Activated naive CD4-positive, alpha-beta T cell treated with anti-CD3 and anti-CD28 coated beads, Interleukin-2, amount 50 U/mL, for 16 hours (primary cell): Measurements from ENCODE around the gene ATP8B2.
"Not testable (repeated sequence)": the region's sequence is repeated elsewhere in the genome, so short reads cannot be mapped to it uniquely, and the experiment has no call there.

Experiments
- DNase-seq: peaks from one replicate; pipeline ENCODE4 v3.0.0-alpha.2; 2020

The ATP8B2 gene, protein sequence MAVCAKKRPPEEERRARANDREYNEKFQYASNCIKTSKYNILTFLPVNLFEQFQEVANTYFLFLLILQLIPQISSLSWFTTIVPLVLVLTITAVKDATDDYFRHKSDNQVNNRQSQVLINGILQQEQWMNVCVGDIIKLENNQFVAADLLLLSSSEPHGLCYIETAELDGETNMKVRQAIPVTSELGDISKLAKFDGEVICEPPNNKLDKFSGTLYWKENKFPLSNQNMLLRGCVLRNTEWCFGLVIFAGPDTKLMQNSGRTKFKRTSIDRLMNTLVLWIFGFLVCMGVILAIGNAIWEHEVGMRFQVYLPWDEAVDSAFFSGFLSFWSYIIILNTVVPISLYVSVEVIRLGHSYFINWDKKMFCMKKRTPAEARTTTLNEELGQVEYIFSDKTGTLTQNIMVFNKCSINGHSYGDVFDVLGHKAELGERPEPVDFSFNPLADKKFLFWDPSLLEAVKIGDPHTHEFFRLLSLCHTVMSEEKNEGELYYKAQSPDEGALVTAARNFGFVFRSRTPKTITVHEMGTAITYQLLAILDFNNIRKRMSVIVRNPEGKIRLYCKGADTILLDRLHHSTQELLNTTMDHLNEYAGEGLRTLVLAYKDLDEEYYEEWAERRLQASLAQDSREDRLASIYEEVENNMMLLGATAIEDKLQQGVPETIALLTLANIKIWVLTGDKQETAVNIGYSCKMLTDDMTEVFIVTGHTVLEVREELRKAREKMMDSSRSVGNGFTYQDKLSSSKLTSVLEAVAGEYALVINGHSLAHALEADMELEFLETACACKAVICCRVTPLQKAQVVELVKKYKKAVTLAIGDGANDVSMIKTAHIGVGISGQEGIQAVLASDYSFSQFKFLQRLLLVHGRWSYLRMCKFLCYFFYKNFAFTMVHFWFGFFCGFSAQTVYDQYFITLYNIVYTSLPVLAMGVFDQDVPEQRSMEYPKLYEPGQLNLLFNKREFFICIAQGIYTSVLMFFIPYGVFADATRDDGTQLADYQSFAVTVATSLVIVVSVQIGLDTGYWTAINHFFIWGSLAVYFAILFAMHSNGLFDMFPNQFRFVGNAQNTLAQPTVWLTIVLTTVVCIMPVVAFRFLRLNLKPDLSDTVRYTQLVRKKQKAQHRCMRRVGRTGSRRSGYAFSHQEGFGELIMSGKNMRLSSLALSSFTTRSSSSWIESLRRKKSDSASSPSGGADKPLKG

DNA sequence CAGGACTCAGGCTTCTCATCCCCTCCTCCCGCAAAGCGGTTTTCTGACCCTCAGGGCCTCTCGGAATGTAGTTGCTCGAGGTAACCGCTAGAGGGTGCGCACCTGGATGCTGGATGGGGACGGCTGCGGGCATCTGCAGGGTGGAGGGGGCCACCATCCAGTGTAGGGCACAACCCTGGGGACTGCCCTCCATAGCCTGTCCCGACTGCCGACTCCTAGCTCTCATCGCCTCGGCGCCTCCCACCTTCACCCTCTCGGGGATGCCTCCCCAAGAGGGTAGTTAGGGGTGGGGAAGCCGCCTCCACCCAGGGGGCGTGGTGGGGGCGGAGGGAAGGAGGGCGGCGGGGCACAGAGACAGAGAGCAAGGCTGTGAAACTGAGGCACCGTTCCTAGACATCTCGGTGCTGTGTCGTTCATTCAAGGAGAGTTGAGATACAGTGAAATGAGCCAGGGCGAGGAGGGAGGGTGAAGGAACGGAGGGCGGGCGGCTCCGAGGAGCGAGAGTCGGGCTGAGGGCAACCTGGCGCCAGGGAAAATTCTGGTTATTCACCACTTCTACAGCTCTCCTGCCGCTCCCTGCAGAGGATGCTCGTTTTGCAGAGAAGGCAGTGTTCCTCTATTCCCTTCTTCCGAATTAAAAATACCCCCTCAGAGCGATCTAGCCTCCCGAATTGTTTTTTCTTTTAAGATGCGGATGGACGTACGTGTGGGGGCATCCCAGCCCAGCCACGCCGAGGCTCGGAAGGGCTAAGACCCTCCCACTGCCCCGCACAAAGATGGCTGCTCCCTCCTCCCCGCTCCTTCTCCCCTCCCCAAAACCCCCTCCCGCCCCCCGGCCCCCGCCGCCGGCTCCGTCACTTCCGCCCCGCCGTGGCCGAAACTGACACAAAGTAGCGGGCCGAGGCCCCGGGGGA is at the start of gene ATP8B2:
ATP8B2 (plus strand) TSS at position 857 of the 914 bp plus-strand sequence. CDS start 2,617 bp downstream, outside the sequence.
- DNase-seq: peak; percentile 79

DNA sequence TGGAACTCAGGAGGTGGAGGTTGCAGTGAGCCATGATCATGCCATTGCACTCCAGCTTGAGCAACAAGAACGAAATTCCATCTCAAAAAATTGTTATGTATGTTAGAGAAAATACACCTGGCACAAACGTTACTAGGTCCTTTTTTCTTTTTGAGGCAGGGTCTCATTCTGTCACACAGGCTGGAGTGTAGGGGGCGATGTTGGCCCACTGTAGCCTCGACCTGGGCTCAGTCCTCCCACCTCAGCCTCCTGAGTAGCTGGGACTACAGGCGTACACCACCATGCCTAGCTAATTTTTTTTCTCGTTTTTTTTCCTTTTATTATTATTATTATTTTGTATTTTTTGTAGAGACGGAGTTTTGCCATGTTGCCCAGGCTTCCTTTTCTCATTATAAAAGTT is 48.5 kb upstream of the ATP8B2 start:
- peak; percentile 38 for DNase-seq

DNA sequence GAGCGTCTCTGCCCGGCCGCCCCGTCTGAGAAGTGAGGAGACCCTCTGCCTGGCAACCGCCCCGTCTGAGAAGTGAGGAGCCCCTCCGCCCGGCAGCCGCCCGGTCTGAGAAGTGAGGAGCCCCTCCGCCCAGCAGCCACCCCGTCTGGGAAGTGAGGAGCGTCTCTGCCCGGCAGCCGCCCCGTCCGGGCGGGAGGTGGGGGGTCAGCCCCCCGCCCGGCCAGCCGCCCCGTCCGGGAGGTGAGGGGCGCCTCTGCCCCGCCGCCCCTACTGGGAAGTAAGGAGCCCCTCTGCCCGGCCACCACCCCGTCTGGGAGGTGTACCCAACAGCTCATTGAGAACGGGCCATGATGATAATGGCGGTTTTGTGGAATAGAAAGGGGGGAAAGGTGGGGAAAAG is 37.7 kb upstream of the ATP8B2 start:
- DNase-seq: not testable (repeated sequence)

DNA sequence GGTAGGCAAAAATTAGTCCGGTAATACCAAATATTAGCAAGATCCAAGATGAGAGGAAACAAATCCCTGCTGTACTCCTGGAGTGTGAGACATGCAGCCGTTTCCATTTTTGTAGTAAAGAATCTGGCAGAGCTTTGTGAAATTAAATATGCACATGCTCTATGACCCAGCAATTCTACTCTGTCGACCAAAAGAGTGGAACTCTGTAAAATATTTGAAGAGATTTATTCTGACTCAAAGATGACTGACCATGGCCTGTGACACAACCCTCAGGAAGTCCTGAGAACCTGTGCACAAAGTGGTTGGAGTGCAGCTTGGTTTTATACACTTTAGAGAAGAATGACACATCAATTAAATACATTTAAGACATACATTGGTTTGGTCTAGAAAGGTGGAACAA is 36.7 kb upstream of the ATP8B2 start:
- no peak for DNase-seq

DNA sequence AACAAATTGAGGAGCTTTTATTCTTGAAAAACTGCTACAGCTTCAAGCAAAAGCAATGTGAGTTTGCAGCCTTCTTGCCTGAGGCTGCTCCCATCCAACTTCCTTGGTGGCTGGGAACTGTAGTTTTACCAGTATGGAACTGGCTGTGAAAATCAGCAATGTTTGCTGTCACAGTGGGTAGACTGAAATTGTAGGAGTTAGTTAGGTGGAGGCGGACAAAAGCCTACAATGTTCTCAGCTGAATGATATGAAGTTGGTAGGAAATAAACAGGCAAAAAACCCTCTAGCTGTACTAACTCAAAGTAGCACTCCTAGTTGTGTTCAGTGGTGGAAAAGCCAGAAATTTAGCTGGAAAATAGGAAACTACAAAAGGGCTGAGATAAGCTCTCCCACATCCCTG is 34.4 kb upstream of the ATP8B2 start:
- DNase-seq: no peak

DNA sequence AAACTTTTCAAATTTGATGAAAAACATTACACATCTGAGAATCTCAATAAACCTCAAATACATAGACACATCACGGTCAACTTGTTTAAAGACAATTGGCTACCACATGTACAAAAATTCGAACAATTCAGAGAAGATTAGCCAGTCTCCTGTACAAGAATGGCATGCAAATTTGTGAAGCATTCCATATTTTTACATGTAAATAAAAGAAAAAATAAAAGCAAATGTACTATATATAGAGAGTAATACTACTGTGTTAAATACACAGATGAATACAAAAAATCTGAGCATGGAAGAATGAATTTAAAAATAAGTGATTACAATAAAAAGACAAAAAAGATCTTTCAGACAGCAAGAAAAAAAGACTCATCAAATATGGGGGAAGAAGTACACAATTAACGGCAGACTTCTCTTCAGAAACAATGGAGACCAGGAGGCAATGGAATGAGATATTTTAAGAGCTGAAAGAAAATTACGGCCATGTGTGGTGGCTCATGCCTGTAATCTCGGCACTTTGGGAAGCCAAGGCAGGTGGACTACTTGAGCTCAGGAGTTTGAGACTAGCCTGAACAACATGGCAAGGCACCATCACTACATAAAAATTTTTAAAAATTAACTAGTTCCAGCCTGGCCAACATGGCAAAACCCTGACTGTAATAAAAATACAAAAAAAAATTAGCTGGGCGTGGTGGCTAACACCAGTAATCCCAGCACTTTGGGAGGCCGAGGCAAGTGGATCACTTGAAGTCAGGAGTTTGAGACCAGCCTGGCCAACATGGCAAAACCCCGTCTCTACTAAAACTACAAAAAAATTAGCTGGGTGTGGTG is 29.7 kb upstream of the ATP8B2 start:
- DNase-seq: no peak

DNA sequence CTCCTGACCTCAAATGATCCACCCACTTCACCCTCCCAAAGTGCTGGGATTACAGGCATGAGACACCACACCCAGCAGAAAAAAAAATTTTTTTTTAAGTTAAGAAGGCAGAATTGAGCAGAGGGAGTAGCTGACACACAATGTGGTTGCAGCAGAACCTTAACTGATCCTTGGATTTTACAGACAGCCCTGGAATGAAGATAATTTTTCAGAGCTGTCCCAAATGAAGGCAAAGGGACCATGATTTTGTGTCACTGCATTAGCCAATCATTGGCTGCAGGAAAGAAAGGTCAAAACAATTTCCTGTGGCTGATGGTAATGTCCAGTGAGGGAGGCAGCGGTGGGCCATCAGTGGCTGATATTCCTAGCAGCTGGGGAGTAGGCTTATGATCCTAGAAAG is 23.7 kb upstream of the ATP8B2 start:
- no peak for DNase-seq

DNA sequence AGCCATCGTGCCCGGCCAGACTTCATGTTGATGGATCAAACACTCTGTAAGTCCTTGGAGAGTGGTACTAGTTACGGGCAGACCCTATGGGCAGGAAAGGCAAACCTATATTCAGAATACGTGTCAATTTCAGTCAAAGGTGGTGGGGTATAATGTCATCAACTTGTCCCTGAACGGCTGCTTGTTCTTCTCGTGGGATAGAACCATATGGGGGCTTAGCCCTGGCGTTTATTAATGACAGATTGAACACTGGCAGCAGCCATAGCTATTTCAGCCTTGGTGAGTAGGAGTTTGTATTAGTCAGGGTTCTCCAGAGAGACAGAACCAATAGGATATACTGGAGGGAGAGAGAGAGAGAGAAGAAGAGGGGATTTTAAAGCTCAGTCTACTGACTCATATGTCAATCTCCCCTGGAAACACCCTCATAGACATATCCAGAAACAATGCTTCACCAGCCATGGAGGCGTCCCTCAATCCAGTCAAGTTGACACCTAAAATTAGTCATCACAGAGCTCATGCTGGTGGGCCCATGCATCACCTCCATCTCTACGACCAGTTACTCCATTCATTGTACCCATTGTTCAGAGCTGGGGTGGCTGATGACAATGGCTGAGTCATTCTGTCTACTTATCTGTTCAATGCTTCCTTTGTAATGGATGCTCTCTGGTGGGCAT is 20.5 kb upstream of the ATP8B2 start:
- DNase-seq: peak; percentile 39

DNA sequence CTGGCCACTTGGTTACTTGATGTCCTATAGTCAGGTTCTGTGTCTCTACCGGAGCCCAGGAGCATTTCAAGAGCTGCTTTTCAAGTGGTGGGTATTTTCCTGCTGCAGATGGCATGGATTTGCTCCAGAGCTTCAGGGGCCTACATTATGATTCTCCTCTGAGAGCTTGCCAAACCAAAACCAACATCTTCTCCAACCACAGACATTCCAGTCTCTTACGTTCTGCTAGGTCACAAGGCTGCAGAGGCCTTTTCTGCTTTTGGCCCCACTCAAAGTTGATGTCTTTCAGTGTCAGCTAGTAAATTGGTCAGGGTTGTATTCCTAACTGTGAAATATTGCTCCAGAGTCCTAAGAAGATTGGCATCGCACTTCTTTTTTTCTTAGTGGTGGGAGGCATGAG is 19.2 kb upstream of the ATP8B2 start:
- no peak for DNase-seq

DNA sequence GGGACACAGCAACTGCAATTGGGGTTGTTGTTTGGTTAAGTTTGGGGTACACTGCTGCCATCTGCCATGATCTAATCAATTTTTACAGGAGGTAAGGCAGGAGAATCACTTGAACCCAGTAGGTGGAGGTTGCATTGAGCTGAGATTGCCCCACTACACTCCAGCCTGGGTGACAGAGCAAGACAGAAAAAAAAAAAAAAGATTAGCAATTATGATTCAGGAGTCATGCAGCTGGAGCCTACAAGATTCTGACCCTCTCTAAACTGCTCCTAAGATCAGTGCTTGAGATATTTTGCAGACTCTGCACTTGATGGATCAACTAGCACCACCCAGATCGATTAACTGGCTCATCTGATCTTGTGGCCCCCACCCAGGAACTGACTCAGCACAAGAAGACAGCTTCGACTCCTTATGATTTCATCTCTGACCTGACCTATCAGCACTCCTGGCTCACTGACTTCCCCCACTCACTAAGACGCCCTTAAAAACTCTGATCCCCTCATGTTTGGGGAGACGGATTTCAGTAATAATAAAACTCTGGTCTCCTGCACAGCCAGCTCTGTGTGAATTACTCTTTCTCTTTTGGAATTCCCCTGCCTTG is 17.6 kb upstream of the ATP8B2 start:
- not testable (repeated sequence) for DNase-seq

DNA sequence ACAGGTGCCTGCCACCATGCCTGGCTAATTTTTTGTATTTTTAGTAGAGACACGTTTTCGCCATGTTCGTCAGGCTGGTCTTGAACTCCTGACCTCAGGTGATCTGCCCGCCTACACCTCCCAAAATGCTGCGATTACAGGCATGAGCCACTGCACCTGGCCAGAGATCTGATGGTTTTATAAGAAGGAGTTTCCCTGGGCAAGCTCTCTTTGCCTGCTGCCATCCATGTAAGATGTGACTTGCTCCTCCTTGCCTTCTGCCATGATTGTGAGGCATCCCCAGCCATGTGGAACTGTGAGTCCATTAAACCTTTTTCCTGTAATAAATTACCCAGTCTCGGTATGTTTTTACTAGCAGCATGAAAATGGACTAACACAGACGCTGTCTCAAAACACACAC is 16.2 kb upstream of the ATP8B2 start:
- not testable (repeated sequence) for DNase-seq

DNA sequence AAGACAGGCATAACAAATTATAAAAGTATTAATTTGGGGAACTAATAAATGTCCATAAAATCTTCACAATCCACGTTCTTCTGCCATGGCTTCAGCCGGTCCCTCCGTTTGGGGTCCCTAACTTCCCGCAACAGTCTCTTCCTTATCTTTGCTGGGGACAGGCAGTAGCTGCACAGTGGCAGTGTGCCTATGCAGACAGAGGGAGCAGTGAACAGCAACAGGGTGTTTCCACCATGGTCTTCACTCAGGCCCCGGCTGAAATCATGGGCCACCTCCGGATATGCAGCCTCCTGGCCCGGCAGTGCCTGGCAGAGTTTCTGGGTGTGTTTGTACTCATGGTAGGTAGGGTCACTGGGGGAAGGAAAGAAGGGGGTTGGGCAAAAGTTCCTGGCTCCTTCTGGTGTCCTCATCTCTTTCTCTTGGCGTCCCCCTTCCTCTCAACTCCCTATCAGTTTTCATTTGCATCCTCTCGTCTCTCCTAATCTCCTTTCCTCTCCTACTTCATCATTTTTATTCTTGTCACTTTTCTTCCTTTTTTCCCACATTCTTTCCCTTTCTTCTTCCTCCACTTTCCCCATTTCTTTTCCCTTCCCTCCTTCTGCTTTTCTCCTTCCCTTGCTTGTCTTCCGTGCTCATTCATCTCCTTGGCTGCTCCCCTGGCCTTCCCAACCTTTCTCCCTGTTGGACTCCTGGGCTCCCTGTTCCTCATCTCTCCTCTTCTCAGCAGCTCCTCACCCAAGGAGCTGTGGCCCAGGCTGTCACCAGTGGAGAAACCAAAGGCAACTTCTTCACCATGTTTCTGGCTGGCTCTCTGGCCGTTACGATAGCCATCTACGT is 12.9 kb upstream of the ATP8B2 start:
- DNase-seq: not testable (repeated sequence)

DNA sequence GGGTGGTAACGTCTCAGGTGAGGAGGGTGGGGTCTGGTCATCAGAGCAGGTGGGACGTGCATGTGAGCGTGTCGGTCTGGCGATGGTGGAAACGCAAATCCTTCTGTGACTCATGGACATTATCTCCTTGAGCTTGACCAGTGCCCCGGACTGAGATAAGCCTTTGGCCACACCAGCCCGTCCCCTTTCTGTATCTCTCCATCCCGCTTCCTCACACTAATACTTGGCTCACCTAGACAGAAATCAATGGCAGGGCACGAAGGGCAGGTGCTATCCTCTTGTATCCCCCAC is 12.3 kb upstream of the ATP8B2 start:
- DNase-seq: no peak

DNA sequence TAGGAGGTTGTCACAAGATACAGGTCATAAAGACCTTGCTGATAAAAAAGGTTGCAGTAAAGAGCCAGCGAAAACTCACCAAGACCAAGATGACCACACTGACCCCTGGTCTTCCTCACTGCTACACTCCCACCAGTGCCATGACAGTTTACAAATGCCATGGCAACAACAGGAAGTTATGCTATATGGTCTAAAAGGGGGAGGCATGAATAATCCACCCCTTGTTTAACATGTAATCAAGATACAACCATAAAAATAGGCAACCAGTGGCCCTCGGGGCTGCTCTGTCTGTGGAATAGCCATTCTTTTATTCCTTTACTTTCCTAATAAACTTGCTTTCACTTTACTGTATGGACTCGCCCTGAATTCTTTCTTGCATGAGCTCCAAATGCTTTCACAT is 11.1 kb upstream of the ATP8B2 start:
- DNase-seq: not testable (repeated sequence)

DNA sequence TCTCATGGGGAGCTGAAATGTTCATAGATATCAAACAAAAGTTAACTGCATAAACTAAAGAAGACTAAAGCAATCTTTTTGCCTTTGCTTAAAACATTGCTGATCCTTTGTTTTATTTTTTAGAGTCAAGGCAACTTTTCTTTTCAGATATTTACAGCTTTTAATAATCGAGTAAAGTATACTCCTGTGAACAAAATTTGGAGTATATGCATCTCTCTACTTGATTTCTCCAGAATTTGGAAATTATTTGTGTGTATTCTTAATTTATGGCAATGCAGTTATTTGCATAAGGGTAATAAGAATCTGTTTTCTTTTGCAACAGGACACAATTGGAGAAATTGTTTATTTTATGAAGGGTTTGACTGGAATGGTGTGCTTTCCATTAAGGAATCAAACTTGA is 8.6 kb upstream of the ATP8B2 start:
- no peak for DNase-seq

DNA sequence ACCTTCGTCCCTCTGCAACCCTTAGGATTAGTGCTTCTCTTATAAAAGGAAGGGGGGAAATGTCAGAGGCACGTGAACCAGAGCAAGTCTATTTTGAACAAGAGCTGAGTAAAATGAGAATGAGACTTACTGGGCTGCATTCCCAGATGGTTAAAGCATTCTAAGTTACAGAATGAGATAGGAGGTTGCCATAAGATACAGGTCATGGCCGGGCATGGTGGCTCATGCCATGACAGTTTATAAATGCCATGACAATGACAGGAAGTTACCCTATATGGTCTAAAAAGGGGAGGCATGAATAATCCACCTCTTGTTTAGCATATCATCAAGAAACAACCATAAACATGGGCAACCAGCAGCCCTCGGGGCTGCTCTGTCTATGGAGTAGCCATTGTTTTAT is 6.9 kb upstream of the ATP8B2 start:
- no peak for DNase-seq

DNA sequence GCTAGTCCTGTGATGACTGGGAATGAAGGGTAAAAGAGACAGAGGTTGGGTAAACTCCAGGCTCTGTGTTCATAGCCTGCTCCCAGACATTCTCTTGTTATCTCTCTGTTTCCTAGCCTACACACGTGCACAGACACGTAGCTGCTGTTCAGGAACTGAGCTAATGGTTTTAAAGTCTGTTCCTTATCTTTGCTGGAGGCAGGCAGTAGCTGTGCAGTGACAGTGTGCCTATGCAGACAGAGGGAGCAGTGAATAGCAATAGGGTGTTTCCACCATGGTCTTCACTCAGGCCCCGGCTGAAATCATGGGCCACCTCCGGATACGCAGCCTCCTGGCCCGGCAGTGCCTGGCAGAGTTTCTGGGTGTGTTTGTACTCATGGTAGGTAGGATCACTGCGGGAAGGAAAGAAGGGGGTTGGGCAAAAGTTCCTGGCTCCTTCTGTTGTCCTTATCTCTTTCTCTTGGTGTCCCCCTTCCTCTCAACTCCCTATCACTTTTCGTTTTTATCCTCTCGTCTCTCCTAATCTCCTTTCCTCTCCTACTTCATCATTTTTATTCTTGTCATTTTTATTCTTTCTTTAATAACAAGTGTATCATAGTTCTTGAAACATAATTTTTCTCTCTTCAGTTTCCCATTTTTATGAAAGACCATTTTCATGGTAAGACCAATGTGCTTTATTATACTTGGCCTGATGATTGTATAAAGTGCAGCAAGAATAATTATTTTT is 4.3 kb upstream of the ATP8B2 start, which contains the start of gene AQP10:
AQP10 (plus strand) TSS at position 212 of the 727 bp plus-strand sequence; CDS start at position 275, 63 bp downstream.
- DNase-seq: no peak

DNA sequence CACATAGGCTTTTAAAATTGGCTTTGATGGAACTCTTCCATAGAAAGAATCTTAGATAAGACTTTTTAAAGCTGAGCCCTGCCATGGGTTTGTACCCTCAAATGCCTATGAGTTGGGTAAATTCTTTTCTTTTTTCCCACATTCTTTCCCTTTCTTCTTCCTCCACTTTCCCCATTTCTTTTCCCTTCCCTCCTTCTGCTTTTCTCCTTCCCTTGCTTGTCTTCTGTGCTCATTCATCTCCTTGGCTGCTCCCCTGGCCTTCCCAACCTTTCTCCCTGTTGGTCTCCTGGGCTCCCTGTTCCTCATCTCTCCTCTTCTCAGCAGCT is 3.8 kb upstream of the ATP8B2 start:
- DNase-seq: not testable (repeated sequence)

DNA sequence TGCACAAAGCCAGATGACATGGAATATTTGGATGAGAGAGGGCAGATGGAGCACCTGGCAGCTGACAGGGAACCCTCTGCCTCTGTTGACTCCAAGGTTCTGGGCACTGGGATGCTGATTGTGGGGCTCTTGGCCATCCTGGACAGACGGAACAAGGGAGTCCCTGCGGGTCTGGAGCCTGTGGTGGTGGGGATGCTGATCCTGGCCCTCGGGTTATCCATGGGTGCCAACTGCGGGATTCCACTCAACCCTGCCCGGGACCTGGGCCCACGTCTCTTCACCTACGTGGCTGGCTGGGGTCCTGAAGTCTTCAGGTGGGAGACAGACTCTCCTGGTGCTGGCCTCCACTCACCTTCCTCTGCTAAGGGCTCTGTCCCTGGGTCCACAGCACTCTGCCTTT is 1.8 kb upstream of the ATP8B2 start:
- DNase-seq: no peak
